ENCODE results near the gene FAM50A. TPM values are rescaled to one million over a fixed set of nuclear protein-coding genes. Genes with fewer than 3 reads are reported as not detected.
A peak's percentile ranks its signal among the peaks of the same experiment; 100 is the strongest.

FAM50A gene
- total RNA-seq, 1 donor from 2014 or later = 41.1 TPM

DNA sequence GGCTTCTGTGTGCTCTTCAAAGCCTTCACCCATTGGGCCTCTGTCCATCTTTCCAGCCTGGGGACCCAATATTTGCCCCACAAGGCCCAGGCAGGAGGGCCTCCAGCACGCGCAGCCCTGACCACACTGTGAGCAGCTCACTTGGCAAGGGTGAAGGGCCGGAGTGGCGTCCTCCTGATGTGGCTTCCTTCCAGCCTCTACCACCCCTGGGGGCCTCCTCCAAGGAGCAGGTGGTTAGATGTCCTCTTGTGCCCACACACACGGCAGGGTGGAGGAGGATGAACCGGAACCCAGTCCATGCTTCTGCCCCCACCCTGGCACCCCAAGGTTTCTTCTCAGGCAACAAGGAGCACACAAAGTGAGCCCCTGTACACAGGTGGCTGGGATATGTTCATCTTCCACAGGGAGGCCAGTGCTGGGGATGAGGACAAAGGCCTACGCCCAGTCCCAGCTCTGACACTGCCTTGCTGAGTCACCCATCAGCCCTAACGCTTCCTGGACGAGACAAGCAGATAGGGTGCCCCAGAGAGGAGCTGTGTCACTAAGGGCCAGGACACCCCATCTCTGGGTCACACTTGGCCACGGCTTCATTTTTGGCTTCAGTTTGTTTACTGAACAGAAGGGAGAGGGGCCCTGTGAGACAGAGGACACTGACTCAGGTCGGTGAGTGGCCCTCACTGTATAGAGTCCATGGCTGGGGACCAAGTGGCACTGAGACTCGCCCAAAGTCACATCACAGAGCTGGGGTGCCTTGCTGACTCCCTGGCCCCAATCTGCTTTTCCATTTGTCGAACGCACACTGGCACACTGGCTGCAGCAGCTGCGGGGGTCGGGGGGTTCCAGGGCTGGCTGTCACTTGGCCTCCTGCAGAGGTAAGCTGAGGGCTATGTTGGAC, 40.6 kb downstream of the FAM50A start:
- Histone ChIP-seq H3K27me3 (ENCODE audit: low read depth) (no peaks in the 10 kb centered on the region), H3K4me3 (peak overlapping the region; percentile 78), H3K27ac (replicated peaks) (peak overlapping the region; percentile 96), H3K36me3 (peaks cover 8% of the 10 kb centered on the region), H3K4me1 (peaks cover 47% of the 10 kb centered on the region), H3K9me3 (replicated peaks) (no peaks in the 10 kb centered on the region)
- no peak for DNase-seq
- intact Hi-C loops (cut with micrococcal nuclease) = no loop called here
- TF ChIP-seq, protein P1, sequence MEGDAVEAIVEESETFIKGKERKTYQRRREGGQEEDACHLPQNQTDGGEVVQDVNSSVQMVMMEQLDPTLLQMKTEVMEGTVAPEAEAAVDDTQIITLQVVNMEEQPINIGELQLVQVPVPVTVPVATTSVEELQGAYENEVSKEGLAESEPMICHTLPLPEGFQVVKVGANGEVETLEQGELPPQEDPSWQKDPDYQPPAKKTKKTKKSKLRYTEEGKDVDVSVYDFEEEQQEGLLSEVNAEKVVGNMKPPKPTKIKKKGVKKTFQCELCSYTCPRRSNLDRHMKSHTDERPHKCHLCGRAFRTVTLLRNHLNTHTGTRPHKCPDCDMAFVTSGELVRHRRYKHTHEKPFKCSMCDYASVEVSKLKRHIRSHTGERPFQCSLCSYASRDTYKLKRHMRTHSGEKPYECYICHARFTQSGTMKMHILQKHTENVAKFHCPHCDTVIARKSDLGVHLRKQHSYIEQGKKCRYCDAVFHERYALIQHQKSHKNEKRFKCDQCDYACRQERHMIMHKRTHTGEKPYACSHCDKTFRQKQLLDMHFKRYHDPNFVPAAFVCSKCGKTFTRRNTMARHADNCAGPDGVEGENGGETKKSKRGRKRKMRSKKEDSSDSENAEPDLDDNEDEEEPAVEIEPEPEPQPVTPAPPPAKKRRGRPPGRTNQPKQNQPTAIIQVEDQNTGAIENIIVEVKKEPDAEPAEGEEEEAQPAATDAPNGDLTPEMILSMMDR (IDR thresholded peaks at IDR 0.05; ENCODE audit: borderline replicate concordance) = no peak

DNA sequence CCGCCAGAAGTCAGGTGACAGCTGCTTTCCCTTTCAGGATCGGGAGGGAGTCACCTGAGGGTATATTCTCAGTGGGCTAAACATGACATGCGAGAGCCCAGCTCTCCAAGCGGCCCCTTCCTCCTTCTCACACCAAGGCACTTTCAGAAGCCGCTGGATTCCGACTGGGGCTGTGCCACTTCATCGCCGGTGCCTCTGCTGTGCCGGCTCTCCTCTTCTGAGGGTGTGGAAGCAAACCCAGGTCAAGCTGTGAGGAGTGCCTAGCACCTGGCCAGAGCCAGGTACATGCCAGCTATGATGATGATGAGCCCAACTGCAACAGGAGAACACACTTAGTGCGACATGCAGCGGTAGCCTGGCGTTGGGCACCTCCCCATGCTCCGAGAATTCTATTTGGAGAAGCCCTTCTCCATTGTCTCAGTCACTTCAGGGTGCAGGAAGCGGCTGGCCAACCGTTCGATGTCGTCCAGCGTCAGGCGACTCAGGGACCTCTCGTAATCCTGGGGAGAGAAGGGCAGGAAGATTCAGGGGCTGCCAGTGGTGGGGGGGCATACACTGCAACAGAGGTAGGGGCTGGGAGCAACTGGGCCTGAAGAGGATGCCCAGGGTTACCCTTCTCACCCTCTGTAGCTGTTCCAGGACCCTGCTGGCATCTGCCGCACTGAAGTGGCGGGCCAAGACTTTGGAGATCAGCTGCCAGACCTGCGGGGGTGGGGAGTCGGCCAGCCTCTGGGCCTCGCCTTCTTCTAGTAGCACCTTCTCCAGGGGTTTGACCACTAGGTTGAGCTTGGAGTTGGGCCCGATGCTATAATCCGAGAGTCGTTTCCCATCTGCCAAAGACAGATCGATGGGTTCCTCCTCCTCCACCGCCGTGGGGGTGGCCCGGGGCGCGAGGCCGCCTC, 41.5 kb downstream of the FAM50A start:
- intact Hi-C loops (cut with micrococcal nuclease) = no loop called here
- Histone ChIP-seq H3K4me1 (peaks cover 54% of the 10 kb centered on the region), H3K27ac (replicated peaks) (peak overlapping the region; percentile 96), H3K4me3 (peak overlapping the region; percentile 78), H3K9me3 (replicated peaks) (no peaks in the 10 kb centered on the region), H3K27me3 (ENCODE audit: low read depth) (no peaks in the 10 kb centered on the region), H3K36me3 (peaks cover 8% of the 10 kb centered on the region)
- TF ChIP-seq, protein P1 (IDR thresholded peaks at IDR 0.05; ENCODE audit: borderline replicate concordance) = no peak
- DNase-seq = no peak

DNA sequence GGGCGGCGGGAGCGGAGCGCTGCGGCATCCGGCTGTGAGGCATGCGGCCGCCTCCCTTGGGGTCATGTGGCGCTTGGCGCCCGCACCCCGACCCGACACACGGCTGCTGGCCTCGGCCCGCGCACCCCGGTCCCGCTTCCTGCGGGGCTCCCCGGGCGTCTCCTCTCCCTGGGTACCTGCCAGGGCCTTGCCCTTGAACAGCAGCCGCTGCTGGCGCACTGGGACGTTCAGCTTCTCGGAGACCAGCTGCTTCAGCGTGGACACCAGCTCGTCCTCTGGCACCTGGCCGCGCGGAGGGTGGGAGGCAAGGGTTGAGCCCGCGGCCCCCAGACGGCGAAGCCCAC, 42.1 kb downstream of the FAM50A start:
- intact Hi-C loops (cut with micrococcal nuclease) = no loop called here
- DNase-seq = peak; percentile 43
- Histone ChIP-seq H3K4me1 (peaks cover 54% of the 10 kb centered on the region), H3K9me3 (replicated peaks) (no peaks in the 10 kb centered on the region), H3K27me3 (ENCODE audit: low read depth) (no peaks in the 10 kb centered on the region), H3K36me3 (peaks cover 8% of the 10 kb centered on the region), H3K4me3 (peak overlapping the region; percentile 78), H3K27ac (replicated peaks) (peak overlapping the region; percentile 96)
- TF ChIP-seq, protein P1 (IDR thresholded peaks at IDR 0.05; ENCODE audit: borderline replicate concordance) = no peak

DNA sequence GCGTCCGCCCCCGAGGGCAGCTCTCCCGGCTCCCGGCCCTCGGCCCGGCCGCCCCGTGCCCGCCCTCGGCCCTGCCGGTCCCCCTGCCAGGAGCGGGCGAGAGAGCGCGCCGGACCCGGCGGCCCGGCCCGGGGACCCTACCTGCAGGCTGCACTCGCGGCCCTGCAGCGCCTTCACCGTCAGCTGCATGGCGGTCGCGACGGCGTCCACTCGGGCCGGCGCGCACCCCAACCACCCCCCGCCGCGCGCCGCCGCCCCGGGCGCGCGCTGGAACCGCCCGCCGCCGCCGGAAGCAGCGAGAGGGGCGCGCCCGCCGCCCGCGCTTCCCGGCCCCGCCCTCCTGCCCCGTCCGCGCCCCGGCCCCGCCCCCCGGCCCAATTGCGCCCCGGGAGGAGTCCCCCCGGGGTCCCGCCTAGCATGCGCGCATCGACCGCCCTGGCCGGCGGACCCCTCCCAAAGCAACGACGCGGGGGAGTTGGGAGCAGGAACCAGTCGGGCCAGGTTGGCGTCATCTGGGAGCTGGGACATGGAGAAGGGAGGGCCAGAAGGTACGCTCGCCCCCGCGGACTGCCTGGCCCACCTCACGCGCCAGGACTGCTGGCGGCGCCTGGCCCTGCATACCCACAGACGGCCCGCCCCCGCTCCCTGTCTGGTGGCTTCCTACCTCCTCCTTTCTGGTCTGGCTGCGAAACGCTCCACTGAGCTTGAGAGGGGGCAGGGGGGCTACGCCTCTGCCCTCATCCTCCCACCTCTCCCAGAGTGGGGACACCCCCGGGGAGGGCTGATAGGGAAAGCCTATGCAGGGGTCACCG, 42.7 kb downstream of the FAM50A start, which contains the start of gene UBL4A:
TSS of gene UBL4A (minus strand) at position 220 of the 812 bp plus-strand sequence. CDS start at position 189, 31 bp downstream.
- TF ChIP-seq, protein P1 (IDR thresholded peaks at IDR 0.05; ENCODE audit: borderline replicate concordance) = peak; percentile 9
- Histone ChIP-seq H3K36me3 (peaks cover 8% of the 10 kb centered on the region), H3K27ac (replicated peaks) (peak within 1 kb of the TSS; percentile 96), H3K27me3 (ENCODE audit: low read depth) (no peaks in the 10 kb centered on the region), H3K9me3 (replicated peaks) (no peaks in the 10 kb centered on the region), H3K4me1 (peaks cover 54% of the 10 kb centered on the region), H3K4me3 (peak within 1 kb of the TSS; percentile 78)
- intact Hi-C loops (cut with micrococcal nuclease) = no loop called here
- DNase-seq = peak; percentile 64

Measured in left ventricle myocardium inferior (tissue), 1 donor.